ENCODE results near the gene ATP2A1.

GRCh38 chr16:28843766-28844165 lies 34.5 kb upstream of the ATP2A1 start:
- TF ChIP-seq CTCF (IDR thresholded peaks at IDR 0.05; ENCODE audit: low read depth, low read length) = no peak
- TF ChIP-seq POLR2A (IDR thresholded peaks at IDR 0.05; ENCODE audit: extremely low read depth, insufficient read length) = no peak
